Suprapubic skin (tissue), 4 donors: Measurements from ENCODE around the gene BNC2. TPM values are rescaled to one million over a fixed set of nuclear protein-coding genes. Genes with fewer than 3 reads are reported as not detected.

Source experiments
- DNase-seq, 2 donors: peaks; one replicate each; pipeline ENCODE4 v3.0.0-alpha.2; 2019; ENCODE audit warnings: low spot score in 2 of 2
- H3K27ac ChIP-seq: fragments of 200-600 bp; sonication (generic); one replicate; pipeline ENCODE4 v1.5.1; 2019
- H3K27me3 ChIP-seq: fragments of 200-600 bp; sonication (generic); one replicate; pipeline ENCODE4 v1.5.1; 2019
- H3K36me3 ChIP-seq: fragments of 200-600 bp; sonication (generic); one replicate; pipeline ENCODE4 v1.5.1; 2019
- H3K4me1 ChIP-seq: fragments of 200-600 bp; sonication (generic); one replicate; pipeline ENCODE4 v1.5.1; 2019
- H3K4me3 ChIP-seq: fragments of 200-600 bp; sonication (generic); one replicate; pipeline ENCODE4 v1.5.1; 2019; ENCODE audit warnings: mild to moderate bottlenecking
- H3K9me3 ChIP-seq: fragments of 200-600 bp; sonication (generic); one replicate; pipeline ENCODE4 v1.5.1; 2019
- EP300 ChIP-seq: sonication (generic); formaldehyde crosslinking; IDR thresholded peaks from one replicate; pipeline ENCODE4 v1.6.1; 2017; ENCODE audit warnings: antibody characterized with exemption
- POLR2A ChIP-seq, 2 donors: fragments of 450-650 bp; IDR thresholded peaks; one replicate each; pipeline ENCODE4 v1.6.1; 2017; ENCODE audit warnings: antibody characterized with exemption in 2 of 2, mild to moderate bottlenecking in 2 of 2, moderate library complexity in 2 of 2
- POLR2AphosphoS5 ChIP-seq, 3 donors: sonication (generic); formaldehyde crosslinking; IDR thresholded peaks; one replicate each; pipeline ENCODE4 v1.6.1; 2017; ENCODE audit warnings: antibody characterized with exemption in 3 of 3
- WGBS: methylation state at CpG from one replicate; pipeline ENCODE4 v1.1.5; 2018; 5-methylcytosine and 5-hydroxymethylcytosine counted together
- total RNA-seq, 4 donors: library from RNA; depleted of rRNA; stranded (reverse); fragments of >200 nt; gene quantifications; one replicate each; pipeline ENCODE4 v1.1.0, GENCODE V29; 2016
- TF ChIP-seq, protein P1 (sequence below), 2 donors: fragments of 200-600 bp in 1 of 2; fragments of 450-650 bp in 1 of 2; sonication (generic) in 1 of 2; IDR thresholded peaks; one replicate each; pipeline ENCODE4 v1.5.1; 2016 to 2019; ENCODE audit warnings: antibody characterized with exemption in 2 of 2, mild to moderate bottlenecking in 1 of 2, moderate library complexity in 1 of 2

Gene BNC2
- total RNA-seq, 4 donors from 2014 or later, result 6.5 to 12.3 (median 8.9) TPM

- H3K27me3 ChIP-seq, result no peaks in the 10 kb centered on the region
- TF ChIP-seq EP300 (no peak), POLR2AphosphoS5 (IDR thresholded peaks at IDR 0.05) (no peak), POLR2A (IDR thresholded peaks at IDR 0.05) (no peak)
- TF ChIP-seq, protein P1, sequence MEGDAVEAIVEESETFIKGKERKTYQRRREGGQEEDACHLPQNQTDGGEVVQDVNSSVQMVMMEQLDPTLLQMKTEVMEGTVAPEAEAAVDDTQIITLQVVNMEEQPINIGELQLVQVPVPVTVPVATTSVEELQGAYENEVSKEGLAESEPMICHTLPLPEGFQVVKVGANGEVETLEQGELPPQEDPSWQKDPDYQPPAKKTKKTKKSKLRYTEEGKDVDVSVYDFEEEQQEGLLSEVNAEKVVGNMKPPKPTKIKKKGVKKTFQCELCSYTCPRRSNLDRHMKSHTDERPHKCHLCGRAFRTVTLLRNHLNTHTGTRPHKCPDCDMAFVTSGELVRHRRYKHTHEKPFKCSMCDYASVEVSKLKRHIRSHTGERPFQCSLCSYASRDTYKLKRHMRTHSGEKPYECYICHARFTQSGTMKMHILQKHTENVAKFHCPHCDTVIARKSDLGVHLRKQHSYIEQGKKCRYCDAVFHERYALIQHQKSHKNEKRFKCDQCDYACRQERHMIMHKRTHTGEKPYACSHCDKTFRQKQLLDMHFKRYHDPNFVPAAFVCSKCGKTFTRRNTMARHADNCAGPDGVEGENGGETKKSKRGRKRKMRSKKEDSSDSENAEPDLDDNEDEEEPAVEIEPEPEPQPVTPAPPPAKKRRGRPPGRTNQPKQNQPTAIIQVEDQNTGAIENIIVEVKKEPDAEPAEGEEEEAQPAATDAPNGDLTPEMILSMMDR (IDR thresholded peaks at IDR 0.05), result no peak
- H3K27ac ChIP-seq, result no peak overlapping the region
- H3K4me1 ChIP-seq, result peaks cover 35% of the 10 kb centered on the region
- H3K36me3 ChIP-seq, result no peaks in the 10 kb centered on the region
- H3K9me3 ChIP-seq, result no peaks in the 10 kb centered on the region
- DNase-seq, result no peak
- no peak overlapping the region for H3K4me3 ChIP-seq
- 76% methylated on average over 6 of the region's 6 CpGs for WGBS
These were observed 2.8 kb upstream of the BNC2 start for GRCh38 chr9:16873126-16873802.

- H3K36me3 ChIP-seq, result no peaks in the 10 kb centered on the region
- no peaks in the 10 kb centered on the region for H3K9me3 ChIP-seq
- under 1% methylated on average over 49 of the region's 63 CpGs for WGBS
- H3K4me3 ChIP-seq, result peak overlapping the region; percentile 86
- H3K27me3 ChIP-seq, result no peaks in the 10 kb centered on the region
- TF ChIP-seq POLR2A (IDR thresholded peaks at IDR 0.05), result no peak
- TF ChIP-seq POLR2AphosphoS5 (IDR thresholded peaks at IDR 0.05), result no peak
- TF ChIP-seq, protein P1 (IDR thresholded peaks at IDR 0.05), result no peak
- no peak for TF ChIP-seq EP300
- H3K27ac ChIP-seq, result peak overlapping the region; percentile 70
- peak in 1 of 2 donors; percentile 75 for DNase-seq
- H3K4me1 ChIP-seq, result peaks cover 48% of the 10 kb centered on the region
These were observed 1.1 kb upstream of the BNC2 start for GRCh38 chr9:16871336-16872151.

- under 1% methylated on average over 27 of the region's 58 CpGs for WGBS
- H3K4me3 ChIP-seq, result peak overlapping the region; percentile 86
- TF ChIP-seq POLR2A (IDR thresholded peaks at IDR 0.05) (no peak), POLR2AphosphoS5 (IDR thresholded peaks at IDR 0.05) (no peak), EP300 (no peak)
- TF ChIP-seq, protein P1 (IDR thresholded peaks at IDR 0.05), result no peak
- no peaks in the 10 kb centered on the region for H3K9me3 ChIP-seq
- H3K36me3 ChIP-seq, result no peaks in the 10 kb centered on the region
- H3K27ac ChIP-seq, result peak overlapping the region; percentile 70
- no peak for DNase-seq
- no peaks in the 10 kb centered on the region for H3K27me3 ChIP-seq
- peaks cover 48% of the 10 kb centered on the region for H3K4me1 ChIP-seq
These were observed 431 bp downstream of the BNC2 start for GRCh38 chr9:16869882-16870595.

DNA sequence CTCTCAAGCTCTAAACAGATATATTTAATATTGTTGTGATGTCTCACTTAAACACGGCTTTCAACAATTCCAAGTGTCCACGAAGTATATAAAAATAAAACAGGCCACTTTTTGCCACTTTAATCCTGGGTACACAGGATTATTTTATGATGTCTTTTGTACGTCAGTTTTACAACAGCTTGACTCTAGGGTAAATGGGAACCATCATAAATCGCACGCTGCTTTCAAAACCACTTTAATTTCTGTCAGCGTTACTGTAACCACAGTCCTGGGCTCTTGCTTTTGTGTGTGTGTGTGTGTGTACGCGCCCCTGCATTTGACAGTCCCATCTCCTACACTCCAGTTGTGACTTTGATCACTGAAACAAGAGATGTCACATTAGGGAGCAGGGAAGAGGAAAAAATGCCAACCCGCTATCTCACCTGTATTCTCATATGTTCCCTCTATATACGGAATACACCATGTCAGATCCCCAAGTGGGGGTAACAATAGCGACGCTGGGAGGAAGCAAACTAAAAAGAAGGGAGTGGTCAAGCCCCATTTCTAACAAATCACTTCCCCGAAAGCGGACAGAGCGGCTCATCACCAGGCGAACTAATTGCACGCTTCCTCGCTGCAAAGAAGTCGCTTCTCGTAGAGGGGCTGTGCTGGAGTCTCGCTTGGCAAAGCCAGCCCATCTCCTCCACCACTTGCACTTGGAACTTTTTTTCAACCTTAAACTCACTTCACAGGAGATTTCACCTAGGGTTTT, 1.2 kb downstream of the BNC2 start:
- Histone ChIP-seq H3K36me3 (no peaks in the 10 kb centered on the region), H3K9me3 (no peaks in the 10 kb centered on the region), H3K4me1 (peaks cover 51% of the 10 kb centered on the region), H3K27me3 (no peaks in the 10 kb centered on the region), H3K27ac (no peak overlapping the region), H3K4me3 (peak overlapping the region; percentile 86)
- WGBS, result 32% methylated on average over 21 of the region's 21 CpGs
- no peak for TF ChIP-seq POLR2AphosphoS5 (IDR thresholded peaks at IDR 0.05)
- TF ChIP-seq, protein P1 (IDR thresholded peaks at IDR 0.05), result no peak
- no peak for TF ChIP-seq EP300
- TF ChIP-seq POLR2A (IDR thresholded peaks at IDR 0.05), result no peak
- DNase-seq, result no peak
